ENCODE results near the gene LUZP2.

The LUZP2 gene

DNA sequence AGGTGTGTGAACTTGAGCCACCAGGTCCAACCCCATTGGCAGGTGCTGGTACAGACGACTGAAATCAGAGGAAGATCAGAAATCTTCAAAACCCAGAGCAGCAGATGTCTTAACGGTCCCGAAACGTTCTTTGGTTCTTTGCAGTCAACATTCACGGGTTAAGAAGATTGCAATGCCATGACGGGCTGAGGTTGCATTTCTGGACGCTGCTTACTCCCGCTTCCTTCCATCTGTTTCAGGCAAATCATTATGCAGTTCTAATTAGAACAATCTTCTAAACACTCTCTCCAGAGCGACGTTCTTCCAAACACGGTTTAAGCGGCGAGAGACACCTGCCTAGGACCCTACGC lies 492 bp upstream of the LUZP2 start:
- no peak for TF ChIP-seq ZFX (IDR thresholded peaks at IDR 0.05; ENCODE audit: borderline replicate concordance)
- TF ChIP-seq, protein P1, sequence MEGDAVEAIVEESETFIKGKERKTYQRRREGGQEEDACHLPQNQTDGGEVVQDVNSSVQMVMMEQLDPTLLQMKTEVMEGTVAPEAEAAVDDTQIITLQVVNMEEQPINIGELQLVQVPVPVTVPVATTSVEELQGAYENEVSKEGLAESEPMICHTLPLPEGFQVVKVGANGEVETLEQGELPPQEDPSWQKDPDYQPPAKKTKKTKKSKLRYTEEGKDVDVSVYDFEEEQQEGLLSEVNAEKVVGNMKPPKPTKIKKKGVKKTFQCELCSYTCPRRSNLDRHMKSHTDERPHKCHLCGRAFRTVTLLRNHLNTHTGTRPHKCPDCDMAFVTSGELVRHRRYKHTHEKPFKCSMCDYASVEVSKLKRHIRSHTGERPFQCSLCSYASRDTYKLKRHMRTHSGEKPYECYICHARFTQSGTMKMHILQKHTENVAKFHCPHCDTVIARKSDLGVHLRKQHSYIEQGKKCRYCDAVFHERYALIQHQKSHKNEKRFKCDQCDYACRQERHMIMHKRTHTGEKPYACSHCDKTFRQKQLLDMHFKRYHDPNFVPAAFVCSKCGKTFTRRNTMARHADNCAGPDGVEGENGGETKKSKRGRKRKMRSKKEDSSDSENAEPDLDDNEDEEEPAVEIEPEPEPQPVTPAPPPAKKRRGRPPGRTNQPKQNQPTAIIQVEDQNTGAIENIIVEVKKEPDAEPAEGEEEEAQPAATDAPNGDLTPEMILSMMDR (IDR thresholded peaks at IDR 0.05): no peak

DNA sequence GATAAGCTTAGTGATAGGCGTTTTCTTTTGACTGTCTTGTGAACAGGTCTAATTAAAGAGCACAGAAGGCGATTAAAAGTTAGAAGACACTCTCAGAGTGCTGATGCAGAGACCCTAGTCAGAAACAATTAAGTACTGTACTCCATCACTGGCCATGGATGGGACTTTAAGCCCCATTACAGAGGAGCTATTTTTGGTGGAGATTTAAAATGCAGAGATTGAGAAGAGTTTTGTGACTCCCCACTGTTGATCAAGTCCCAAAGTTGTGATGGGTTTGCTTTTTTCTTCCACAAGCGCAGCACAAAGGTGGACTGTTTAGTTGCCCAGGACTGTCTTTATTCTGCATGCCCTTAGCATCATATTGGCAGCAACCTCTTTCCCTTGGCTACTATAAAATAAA lies 978 bp downstream of the LUZP2 start:
- peak overlapping the region; percentile 67 for H3K27ac ChIP-seq
- TF ChIP-seq ZFX (IDR thresholded peaks at IDR 0.05; ENCODE audit: borderline replicate concordance): no peak
- TF ChIP-seq, protein P1 (IDR thresholded peaks at IDR 0.05): no peak

More for the DNA sequence above, 492 bp upstream of the LUZP2 start:
- peak overlapping the region; percentile 67 for H3K27ac ChIP-seq

GRCh38 chr11:24502425-24502824 lies 5.6 kb downstream of the LUZP2 start:
- TF ChIP-seq ZFX (IDR thresholded peaks at IDR 0.05; ENCODE audit: borderline replicate concordance): no peak
- TF ChIP-seq, protein P1 (IDR thresholded peaks at IDR 0.05): no peak
- H3K27ac ChIP-seq: no peak overlapping the region

GRCh38 chr11:24509114-24509513 lies 12.3 kb downstream of the LUZP2 start:
- TF ChIP-seq, protein P1 (IDR thresholded peaks at IDR 0.05): peak; percentile 46
- no peak for TF ChIP-seq ZFX (IDR thresholded peaks at IDR 0.05; ENCODE audit: borderline replicate concordance)
- no peak overlapping the region for H3K27ac ChIP-seq

- no peak overlapping the region for H3K27ac ChIP-seq
- TF ChIP-seq, protein P1 (IDR thresholded peaks at IDR 0.05): no peak
- TF ChIP-seq ZFX (IDR thresholded peaks at IDR 0.05; ENCODE audit: borderline replicate concordance): no peak
Observed at GRCh38 chr11:24511511-24511910, 14.7 kb downstream of the LUZP2 start.

- no peak overlapping the region for H3K27ac ChIP-seq
Observed at GRCh38 chr11:24513479-24514218, 16.8 kb downstream of the LUZP2 start.

DNA sequence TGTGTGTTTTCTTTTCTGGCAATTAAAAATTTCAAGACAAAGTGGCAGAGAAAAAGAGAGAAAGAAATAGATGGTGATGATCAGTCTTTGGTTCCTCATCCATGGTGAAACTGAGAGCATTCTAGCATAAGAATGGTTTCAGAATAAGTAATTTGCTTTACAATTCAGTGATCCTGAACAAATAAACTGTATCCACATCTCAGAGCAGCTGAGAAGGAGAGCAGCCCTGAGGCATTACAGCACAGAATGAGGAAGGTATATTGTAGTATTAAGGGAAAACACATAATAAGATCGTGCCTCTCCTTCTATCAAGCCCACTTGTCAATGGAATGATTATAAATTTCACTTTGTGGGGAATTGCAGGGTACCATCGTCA lies 17.4 kb downstream of the LUZP2 start:
- TF ChIP-seq, protein P1 (IDR thresholded peaks at IDR 0.05): no peak
- TF ChIP-seq ZFX (IDR thresholded peaks at IDR 0.05; ENCODE audit: borderline replicate concordance): no peak
- H3K27ac ChIP-seq: no peak overlapping the region

More at GRCh38 chr11:24513479-24514218, 16.8 kb downstream of the LUZP2 start:
- TF ChIP-seq ZFX (IDR thresholded peaks at IDR 0.05; ENCODE audit: borderline replicate concordance): no peak
- TF ChIP-seq, protein P1 (IDR thresholded peaks at IDR 0.05): no peak

Data from 22Rv1 (cell line).